Activated naive CD8-positive, alpha-beta T cell treated with anti-CD3 and anti-CD28 coated beads, Interleukin-2, amount 10 ng/mL, durations not matched to agents 7 days and 5 days (primary cell): ENCODE data around the gene TNFRSF25. TPM values are rescaled to one million over a fixed set of nuclear protein-coding genes. Genes with fewer than 3 reads are reported as not detected.

ENCODE experiments used
- ATAC-seq: fragments of 150-1000 bp; cut with Tn5 transposase; one replicate; pipeline ENCODE4 v1.10.0; 2021; ENCODE audit warnings: low read depth, moderate library complexity
- POLR2A ChIA-PET: fragments of 350-600 bp; sonication (Branson Sonifier 250); formaldehyde crosslinking; loops from one replicate; lab custom pipeline; 2021; ENCODE audit warnings: antibody characterized with exemption; lab: Charles Lee
- DNase-seq: peaks from one replicate; pipeline ENCODE4 v3.0.0; 2021
- H3K27ac Mint-ChIP-seq: one replicate; pipeline ENCODE4 v1.8.0; 2022; ENCODE audit warnings: mild to moderate bottlenecking, mixed read lengths
- H3K27me3 Mint-ChIP-seq: one replicate; pipeline ENCODE4 v1.8.0; 2022; ENCODE audit warnings: mild to moderate bottlenecking, moderate library complexity, mixed read lengths
- H3K36me3 Mint-ChIP-seq: one replicate; pipeline ENCODE4 v1.8.0; 2021; ENCODE audit warnings: mild to moderate bottlenecking, mixed read lengths
- H3K4me1 Mint-ChIP-seq: one replicate; pipeline ENCODE4 v1.8.0; 2021; ENCODE audit warnings: mixed read lengths
- H3K4me3 Mint-ChIP-seq: one replicate; pipeline ENCODE4 v1.8.0; 2022; ENCODE audit warnings: mild to moderate bottlenecking, moderate library complexity, mixed read lengths
- H3K9me3 Mint-ChIP-seq: one replicate; pipeline ENCODE4 v1.8.0; 2021; ENCODE audit warnings: mixed read lengths
- total RNA-seq, 2 experiments: library from RNA; stranded (reverse); gene quantifications; one replicate each; pipeline ENCODE4 v1.2.3, GENCODE V29; 2021

TNFRSF25 gene, protein sequence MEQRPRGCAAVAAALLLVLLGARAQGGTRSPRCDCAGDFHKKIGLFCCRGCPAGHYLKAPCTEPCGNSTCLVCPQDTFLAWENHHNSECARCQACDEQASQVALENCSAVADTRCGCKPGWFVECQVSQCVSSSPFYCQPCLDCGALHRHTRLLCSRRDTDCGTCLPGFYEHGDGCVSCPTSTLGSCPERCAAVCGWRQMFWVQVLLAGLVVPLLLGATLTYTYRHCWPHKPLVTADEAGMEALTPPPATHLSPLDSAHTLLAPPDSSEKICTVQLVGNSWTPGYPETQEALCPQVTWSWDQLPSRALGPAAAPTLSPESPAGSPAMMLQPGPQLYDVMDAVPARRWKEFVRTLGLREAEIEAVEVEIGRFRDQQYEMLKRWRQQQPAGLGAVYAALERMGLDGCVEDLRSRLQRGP
- 100 to 1,000 TPM; 137 TPM for total RNA-seq

DNA sequence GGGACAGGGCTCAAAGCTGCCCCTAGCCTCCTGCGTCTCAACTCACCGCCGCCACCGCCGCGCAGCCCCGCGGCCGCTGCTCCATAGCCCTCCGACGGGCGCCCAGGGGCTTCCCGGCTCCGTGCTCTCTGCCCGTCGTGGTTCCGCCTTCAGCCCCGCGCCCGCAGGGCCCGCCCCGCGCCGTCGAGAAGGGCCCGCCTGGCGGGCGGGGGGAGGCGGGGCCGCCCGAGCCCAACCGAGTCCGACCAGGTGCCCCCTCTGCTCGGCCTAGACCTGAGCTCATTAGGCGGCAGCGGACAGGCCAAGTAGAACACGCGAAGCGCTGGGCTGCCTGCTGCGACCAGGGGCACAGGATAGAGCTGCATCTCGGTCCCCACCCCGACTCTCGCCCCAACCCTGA, at the start of gene TNFRSF25:
TSS of gene TNFRSF25 (minus strand) at position 151 of the 400 bp plus-strand sequence. CDS start at position 85, 66 bp downstream.
- Mint-ChIP-seq H3K27me3 (no peaks in the 10 kb centered on the region), H3K4me1 (peaks cover 17% of the 10 kb centered on the region), H3K27ac (peak within 1 kb of the TSS; percentile 80), H3K36me3 (peaks cover 12% of the 10 kb centered on the region), H3K9me3 (no peaks in the 10 kb centered on the region), H3K4me3 (peak within 1 kb of the TSS; percentile 92)
- POLR2A ChIA-PET, result interaction anchor here (0.9 to 1.6 kb wide), 6 partner anchors 17 to 196 kb away, joined by 3 to 5 read pairs (median 3); no protein-coding TSS in a partner anchor
- DNase-seq (peak; percentile 79), ATAC-seq (peak; percentile 76)

DNA sequence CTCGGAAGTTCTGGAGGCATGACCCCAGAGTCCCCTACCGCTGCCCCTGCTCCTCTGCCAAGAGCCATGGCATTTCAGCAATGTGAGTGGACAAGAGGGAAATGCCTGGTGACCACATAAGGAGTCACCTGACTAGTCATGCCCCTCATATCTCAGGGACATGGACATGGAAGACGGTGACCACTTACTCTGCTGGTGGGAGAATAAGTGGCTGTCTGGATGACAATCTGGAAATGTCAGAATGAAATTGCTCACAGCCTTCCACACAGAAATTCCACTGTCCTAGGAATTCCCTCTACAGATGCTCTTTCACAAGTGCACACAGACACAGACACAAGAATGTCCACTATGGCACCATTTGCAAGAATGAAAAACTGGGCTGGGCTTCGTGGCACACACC, 49.8 kb upstream of the TNFRSF25 start:
- no peaks in the 10 kb centered on the region for H3K4me1 Mint-ChIP-seq
- no peaks in the 10 kb centered on the region for H3K36me3 Mint-ChIP-seq
- no peak for ATAC-seq
- H3K9me3 Mint-ChIP-seq, result no peaks in the 10 kb centered on the region
- no peak overlapping the region for H3K27ac Mint-ChIP-seq
- H3K4me3 Mint-ChIP-seq, result no peak overlapping the region
- POLR2A ChIA-PET, result no interaction called here
- DNase-seq, result no peak
- H3K27me3 Mint-ChIP-seq, result no peaks in the 10 kb centered on the region

DNA sequence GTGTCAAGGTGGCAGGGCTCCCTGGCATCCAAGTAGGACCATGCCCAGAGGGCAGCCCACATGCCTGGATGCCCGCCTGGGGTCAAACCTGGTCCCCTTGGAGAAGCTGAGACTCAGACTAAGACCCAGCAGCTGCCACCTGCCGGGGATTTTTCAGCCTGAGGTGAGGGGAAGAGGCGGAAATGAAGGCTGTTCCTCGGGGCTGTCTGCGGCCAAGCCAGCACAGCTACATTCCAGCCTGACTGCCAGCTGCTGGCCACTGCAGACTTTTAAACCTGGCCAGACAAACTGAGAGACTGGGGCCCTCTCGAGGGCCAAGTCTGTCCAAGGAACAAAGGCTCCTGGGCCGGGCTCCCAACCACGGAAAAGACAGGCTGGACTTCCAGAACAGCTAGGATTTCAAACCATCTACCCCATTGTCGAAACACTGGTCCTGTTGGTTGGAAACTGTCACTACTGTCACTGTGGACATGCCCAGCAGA, 47.4 kb upstream of the TNFRSF25 start:
- Mint-ChIP-seq H3K9me3 (no peaks in the 10 kb centered on the region), H3K27ac (no peak overlapping the region), H3K4me1 (no peaks in the 10 kb centered on the region), H3K36me3 (no peaks in the 10 kb centered on the region), H3K4me3 (no peak overlapping the region), H3K27me3 (no peaks in the 10 kb centered on the region)
- no peak for DNase-seq
- POLR2A ChIA-PET, result no interaction called here
- ATAC-seq, result no peak

DNA sequence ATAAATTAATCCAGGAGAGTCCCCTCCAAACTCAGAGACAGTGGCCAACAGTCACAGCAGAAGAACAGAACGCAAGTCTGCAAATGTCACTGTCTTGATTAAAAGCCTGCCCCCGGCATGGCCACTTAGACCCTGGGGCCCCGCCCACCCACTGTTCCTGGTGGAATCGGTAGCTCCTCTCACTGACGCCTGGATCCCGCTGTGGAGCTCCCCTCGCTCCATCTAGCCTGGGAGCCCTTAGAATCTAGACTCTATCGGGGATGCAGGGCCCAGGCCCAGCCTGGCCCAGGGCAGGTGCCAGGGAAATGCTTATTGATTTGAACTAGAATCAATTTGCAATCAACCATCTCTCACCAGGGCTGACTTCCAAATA, 46.9 kb upstream of the TNFRSF25 start:
- H3K27me3 Mint-ChIP-seq, result no peaks in the 10 kb centered on the region
- H3K36me3 Mint-ChIP-seq, result no peaks in the 10 kb centered on the region
- ATAC-seq (no peak), DNase-seq (no peak)
- H3K27ac Mint-ChIP-seq, result no peak overlapping the region
- no peaks in the 10 kb centered on the region for H3K4me1 Mint-ChIP-seq
- no peaks in the 10 kb centered on the region for H3K9me3 Mint-ChIP-seq
- no peak overlapping the region for H3K4me3 Mint-ChIP-seq
- POLR2A ChIA-PET, result no interaction called here

DNA sequence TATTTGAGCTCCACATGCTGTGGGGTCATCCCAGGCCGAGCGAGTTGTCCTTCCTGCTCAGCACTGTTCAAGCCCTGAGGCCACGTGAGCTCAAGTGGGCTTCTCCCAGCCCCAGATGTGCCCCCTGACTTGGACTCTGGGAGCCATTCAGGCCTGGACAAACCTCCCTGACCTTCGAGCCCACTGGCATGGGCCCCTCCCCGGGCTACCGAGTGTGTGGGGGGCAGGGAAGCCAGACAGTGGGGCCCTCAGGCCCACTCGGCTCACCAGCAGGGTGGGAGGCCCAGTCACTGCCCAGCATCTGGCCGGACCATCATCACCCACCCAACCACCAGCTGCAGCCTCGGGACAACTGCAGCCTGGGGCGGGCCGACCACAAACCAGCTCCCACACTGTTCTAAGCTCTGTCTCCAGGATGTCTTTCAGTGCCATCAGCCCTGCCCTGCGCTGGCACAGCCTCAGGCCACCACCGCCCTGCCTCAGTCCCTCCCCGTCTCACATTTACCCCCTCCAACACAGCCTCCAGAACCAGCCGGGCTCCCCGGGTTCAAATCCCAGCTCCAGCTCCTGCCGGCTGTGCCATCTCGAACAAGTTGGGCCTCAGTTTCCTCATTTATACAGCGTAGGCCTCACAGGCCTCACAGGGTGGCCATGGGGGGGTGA, 46.4 kb upstream of the TNFRSF25 start:
- Mint-ChIP-seq H3K27me3 (no peaks in the 10 kb centered on the region), H3K36me3 (no peaks in the 10 kb centered on the region), H3K9me3 (no peaks in the 10 kb centered on the region), H3K4me3 (no peak overlapping the region), H3K27ac (no peak overlapping the region), H3K4me1 (no peaks in the 10 kb centered on the region)
- POLR2A ChIA-PET, result no interaction called here
- DNase-seq (no peak), ATAC-seq (no peak)

DNA sequence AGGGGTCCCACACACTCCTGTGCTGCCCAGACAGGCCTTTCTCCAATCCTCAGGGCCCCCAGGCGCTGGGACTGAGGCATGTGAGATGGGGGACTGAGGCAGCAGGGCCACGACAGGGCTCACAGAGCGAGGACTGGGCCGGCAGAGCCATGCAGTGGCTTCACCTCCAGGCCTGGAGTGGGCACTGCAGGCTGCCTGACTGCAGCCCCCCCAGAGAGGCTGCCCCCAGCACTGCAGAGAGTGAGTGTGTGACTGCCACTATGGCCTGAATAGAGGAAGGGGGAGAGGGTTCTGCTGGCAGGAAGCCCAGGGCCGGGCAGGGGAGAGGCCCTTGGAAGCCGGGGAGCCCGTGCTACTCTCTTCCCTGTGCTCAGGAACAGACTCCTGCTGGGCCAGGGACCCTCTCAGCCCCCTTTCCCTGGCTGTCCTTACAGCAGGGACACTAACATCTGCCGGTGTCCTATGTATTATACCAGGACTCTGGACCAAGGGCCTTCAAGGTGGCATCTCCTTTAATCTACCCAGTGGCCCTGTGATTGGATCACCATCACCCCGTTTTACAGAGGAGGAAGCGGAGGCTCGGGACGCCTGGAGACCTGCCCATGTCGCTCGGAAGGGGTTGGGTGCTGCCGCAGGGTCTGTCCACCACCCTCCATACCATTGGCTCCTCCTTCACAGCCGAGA, 45.7 kb upstream of the TNFRSF25 start:
- Mint-ChIP-seq H3K27me3 (no peaks in the 10 kb centered on the region), H3K4me3 (no peak overlapping the region), H3K36me3 (no peaks in the 10 kb centered on the region), H3K4me1 (peaks cover 3% of the 10 kb centered on the region), H3K27ac (no peak overlapping the region), H3K9me3 (no peaks in the 10 kb centered on the region)
- DNase-seq (no peak), ATAC-seq (no peak)
- POLR2A ChIA-PET, result no interaction called here

DNA sequence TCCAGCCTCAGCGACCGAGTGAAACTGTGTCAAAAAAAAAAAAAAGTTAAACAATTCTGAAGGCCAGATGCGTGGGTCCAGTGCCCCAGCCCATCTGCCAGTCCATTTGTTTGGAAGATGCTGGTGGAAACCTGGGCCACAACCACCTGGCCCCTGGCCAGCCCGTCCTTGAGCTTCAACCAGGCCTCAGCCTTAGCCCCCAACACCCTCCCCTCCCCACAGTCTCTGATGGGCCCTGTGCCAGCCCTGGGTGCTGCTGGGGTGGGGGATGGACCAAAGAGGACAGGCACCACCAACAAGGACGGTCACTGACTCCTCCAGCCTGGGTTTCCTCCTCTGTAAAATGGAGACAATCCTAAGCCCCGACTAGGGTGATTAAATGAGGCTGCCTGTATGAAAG, 45.1 kb upstream of the TNFRSF25 start:
- no peaks in the 10 kb centered on the region for H3K36me3 Mint-ChIP-seq
- no peak overlapping the region for H3K4me3 Mint-ChIP-seq
- H3K27ac Mint-ChIP-seq, result no peak overlapping the region
- no peaks in the 10 kb centered on the region for H3K27me3 Mint-ChIP-seq
- peaks cover 3% of the 10 kb centered on the region for H3K4me1 Mint-ChIP-seq
- no peak for ATAC-seq
- H3K9me3 Mint-ChIP-seq, result no peaks in the 10 kb centered on the region
- POLR2A ChIA-PET, result interaction anchor here (0.7 kb wide), 1 partner anchor 274 kb away, joined by 4 read pairs; the partner anchor contains the start of gene CAMTA1
- no peak for DNase-seq

DNA sequence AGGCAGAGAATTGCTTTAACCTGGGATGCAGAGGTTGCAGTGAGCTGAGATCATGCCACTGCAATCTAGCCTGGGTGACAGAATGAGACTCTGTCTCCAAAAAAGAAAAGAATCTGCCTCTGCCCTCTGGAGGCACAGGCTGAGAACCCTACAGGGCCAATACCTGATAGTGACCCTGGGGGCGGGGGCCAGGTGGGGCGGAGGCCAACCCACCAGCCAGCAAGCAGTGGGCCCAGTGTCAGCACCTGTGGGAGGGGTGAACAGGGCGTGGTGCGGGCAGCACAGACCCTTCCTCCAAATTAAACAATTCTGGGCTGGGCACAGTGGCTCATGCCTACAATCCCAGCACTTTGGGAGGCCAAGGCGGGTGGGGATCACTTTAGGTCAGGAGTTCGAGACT, 44.5 kb upstream of the TNFRSF25 start:
- ATAC-seq, result no peak
- Mint-ChIP-seq H3K9me3 (no peaks in the 10 kb centered on the region), H3K4me3 (no peak overlapping the region), H3K4me1 (peaks cover 3% of the 10 kb centered on the region), H3K27me3 (no peaks in the 10 kb centered on the region), H3K36me3 (no peaks in the 10 kb centered on the region), H3K27ac (no peak overlapping the region)
- no peak for DNase-seq
- POLR2A ChIA-PET, result interaction anchor here (0.7 kb wide), 1 partner anchor 275 kb away, joined by 4 read pairs; the partner anchor contains the start of gene CAMTA1

DNA sequence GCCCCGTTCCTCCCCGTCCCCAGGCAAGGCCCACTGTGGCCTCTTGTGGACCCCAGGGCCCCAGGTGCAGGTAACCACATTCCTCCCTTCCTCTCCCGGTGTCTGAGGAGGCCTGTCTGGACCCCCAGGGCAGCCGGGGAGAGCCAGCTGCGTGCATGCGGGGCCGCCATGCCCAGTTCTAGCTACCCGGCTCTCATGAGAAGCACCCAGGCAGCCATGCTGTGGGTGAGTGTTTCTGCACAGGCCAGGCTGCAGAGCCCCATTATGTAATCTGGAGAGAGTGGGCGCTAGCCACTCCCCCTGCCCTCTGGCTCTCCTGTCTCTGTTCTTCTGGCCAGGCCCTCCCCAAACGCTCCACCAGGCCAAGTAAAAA, 43.9 kb upstream of the TNFRSF25 start:
- Mint-ChIP-seq H3K4me3 (no peak overlapping the region), H3K36me3 (no peaks in the 10 kb centered on the region), H3K27me3 (no peaks in the 10 kb centered on the region), H3K9me3 (no peaks in the 10 kb centered on the region), H3K27ac (no peak overlapping the region), H3K4me1 (peaks cover 3% of the 10 kb centered on the region)
- ATAC-seq, result no peak
- POLR2A ChIA-PET, result no interaction called here
- no peak for DNase-seq

DNA sequence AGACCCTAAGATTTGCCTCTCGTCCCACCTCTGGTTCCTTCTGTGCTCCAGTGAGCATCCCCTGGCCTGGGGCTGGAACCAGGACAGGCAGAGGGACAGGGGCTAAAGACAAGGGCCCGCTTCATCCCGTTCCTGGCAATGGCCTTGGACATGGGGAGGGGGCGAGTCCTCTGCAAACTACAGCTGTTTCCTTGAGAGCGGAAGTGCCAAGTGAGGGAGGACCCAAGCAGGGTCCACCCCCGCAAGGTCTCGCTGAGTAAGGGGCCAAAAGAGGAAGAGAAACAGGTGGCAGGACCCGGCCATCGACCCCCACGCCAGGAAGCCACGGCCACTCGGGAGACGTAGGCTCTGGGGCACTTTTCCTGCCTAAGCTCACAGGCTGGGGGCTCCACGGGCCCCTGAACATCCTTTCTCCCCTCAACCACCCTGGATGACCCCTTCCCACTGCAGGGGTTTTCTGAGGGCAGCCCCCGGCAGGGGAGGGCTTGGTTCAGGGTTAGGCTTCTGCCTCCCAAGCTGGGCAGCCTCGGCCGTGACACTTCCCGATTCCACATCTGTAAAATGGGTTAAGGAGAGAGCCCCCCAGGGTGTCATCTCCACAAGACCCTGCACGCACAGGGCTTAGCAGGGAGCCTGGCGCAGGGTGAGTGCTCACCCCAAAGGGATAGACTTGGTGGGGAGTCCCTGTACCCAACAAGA, 43.4 kb upstream of the TNFRSF25 start:
- Mint-ChIP-seq H3K27ac (no peak overlapping the region), H3K4me1 (peaks cover 3% of the 10 kb centered on the region), H3K9me3 (no peaks in the 10 kb centered on the region), H3K36me3 (no peaks in the 10 kb centered on the region), H3K4me3 (no peak overlapping the region), H3K27me3 (no peaks in the 10 kb centered on the region)
- ATAC-seq, result no peak
- POLR2A ChIA-PET, result interaction anchor here (0.6 kb wide), 1 partner anchor 278 kb away, joined by 3 read pairs; no protein-coding TSS in a partner anchor
- DNase-seq, result no peak

DNA sequence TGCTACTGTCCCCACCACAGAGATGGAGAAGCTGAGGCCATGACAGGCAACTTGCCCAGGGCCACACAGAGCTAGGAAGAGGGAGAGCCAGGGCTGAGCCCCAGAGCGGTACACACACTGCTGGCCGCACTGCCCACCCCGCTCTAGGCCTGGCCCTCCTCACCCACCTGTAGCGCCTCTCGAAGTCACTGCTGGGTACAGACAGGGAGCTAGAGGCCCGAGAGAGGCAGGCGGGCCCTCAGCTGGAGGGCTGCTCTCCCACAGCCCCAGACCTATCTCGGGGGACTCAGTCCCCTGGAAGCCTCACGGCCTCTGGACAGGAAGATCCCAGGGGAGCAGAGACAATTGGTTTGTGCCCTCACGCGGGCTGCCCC, 42.8 kb upstream of the TNFRSF25 start:
- Mint-ChIP-seq H3K9me3 (no peaks in the 10 kb centered on the region), H3K27me3 (no peaks in the 10 kb centered on the region), H3K4me3 (no peak overlapping the region), H3K36me3 (no peaks in the 10 kb centered on the region), H3K27ac (no peak overlapping the region), H3K4me1 (peaks cover 3% of the 10 kb centered on the region)
- ATAC-seq, result no peak
- DNase-seq, result no peak
- POLR2A ChIA-PET, result interaction anchor here (0.6 kb wide), 1 partner anchor 278 kb away, joined by 3 read pairs; no protein-coding TSS in a partner anchor

DNA sequence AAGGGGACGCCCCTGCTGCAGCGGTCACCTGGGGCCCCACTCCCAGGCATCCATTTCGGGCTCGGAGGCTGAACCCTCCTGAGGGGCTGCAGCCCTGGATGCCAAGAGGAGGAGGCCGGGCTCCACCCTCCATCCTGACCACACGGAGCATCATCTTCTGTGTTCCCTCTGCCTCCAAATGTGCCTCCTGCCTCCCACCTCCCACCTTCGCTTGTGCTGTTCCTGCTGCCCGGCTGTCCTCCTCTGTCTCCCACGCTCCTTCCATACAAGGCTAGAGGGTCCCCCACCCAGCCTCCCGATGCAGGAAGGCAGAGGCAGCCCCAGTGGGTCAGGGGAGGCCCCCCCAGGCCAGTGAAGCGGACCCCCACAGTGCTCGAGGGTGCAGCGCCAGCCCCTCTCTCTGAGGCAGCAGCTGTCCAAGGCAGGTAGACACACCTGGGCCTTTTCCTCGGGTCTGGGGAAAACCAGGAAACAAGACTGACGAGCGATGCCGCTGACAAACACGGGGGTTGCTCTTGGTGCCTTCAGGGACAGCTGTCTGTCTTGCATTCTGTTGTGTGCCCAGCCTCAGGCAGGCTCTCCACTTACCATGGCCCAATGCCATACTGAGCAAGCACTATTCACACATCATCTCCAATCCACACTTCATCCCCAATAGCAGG, 42.3 kb upstream of the TNFRSF25 start:
- Mint-ChIP-seq H3K4me1 (peaks cover 3% of the 10 kb centered on the region), H3K36me3 (no peaks in the 10 kb centered on the region), H3K4me3 (no peak overlapping the region), H3K27me3 (no peaks in the 10 kb centered on the region), H3K9me3 (no peaks in the 10 kb centered on the region), H3K27ac (no peak overlapping the region)
- DNase-seq (no peak), ATAC-seq (no peak)
- POLR2A ChIA-PET, result no interaction called here
